Embryonic facial prominence (tissue), 1 donor: ENCODE data around the gene FOXI2.

Experiments
- DNase-seq: peaks from one replicate; pipeline ENCODE4 v3.0.0-alpha.2; 2016; ENCODE audit errors: extremely low spot score

The FOXI2 gene

GRCh38 chr10:127736915-127737562 lies at the start of gene FOXI2:
Gene FOXI2 (plus strand): TSS chr10:127737185. CDS start chr10:127737274, 89 bp downstream.
- DNase-seq, result no peak

DNA sequence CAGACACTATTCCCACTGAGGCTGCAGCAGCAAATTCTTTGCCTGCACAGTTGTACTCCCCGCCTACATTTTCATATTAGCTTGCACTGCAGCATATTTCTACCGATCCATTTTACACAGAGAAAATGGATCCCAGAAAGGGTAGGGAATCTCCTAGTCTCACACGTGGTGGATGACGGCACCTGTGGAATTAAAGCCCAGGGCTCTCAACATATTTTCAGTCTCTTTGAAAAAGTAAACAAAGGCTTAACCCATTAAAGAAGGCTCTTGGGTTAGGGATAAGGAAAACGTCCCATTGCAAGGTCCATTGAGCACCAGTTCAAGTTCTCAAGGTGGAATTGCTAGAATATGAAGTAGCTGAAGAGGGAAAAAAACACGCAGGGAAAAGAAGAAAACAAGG lies 49.4 kb upstream of the FOXI2 start:
- DNase-seq, result no peak

DNA sequence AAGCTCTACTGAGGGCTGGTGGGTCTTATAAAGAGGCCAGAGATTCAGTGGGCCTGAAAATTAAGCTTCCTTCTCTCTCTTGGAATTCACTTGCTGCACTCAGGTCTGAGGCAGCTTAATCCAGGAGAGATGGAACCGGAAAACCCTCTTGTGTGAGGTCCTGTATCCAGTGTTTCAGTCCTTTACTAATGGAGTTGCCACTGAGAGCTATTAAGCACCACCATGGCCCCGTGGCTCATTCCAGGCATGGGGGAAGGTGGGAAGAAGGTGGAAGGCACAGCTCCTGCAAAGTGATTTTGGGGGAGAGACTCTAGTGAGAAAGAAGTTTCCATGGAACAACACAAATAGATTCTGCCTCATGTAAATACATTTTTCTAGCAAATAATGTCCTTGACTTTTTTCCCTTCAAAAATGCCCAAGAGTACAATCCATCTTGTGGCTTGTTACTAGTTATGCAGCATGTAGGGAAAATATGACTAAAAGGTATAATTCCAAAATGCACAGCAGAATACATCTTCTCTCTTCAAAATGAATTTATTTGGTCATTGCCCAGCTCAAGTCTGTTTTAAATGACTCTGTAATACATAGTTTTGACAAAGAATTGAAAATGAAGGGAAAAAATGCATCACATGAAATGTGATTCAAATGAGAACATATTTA lies 46.7 kb upstream of the FOXI2 start:
- DNase-seq, result no peak

- no peak for DNase-seq
These were observed 42.3 kb upstream of the FOXI2 start for GRCh38 chr10:127694580-127695193.

DNA sequence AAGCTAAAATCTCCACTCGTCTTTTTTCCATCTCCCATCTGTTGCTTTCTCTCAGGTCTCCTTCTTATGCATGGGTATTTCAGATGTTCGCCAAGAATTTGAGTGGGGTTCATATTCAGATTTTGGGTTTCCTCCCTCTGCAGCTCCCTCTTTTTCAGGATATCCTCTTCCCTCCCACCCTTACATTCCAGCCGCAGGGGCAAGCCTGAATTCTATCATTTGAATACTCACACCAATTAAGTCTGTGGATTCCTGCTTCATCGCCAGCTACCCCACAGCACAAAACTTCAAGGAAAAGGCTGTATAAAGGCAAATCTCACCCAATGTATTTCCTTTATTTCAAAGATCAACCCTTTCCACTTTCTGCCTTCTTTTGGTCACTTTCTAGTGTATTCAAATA lies 41.6 kb upstream of the FOXI2 start:
- DNase-seq, result no peak

DNA sequence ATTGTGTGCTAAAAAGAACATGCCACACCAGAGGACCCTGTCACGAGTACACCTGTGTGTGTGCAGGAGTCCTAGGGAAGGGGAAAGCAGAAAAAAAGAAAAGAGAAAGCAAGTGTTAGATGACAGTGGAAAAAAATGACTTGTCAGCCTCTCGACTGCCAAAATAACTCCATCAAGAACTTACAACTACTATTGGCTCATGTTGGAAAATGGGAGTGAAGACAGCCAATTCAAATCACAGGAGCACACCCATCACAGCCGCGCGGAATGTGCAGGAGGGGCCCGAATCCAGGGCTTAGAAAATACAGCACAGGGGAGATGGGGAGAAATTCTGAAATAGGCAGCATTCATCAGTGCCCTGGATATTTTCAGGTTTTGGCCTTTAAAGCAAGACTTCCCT lies 38.1 kb upstream of the FOXI2 start:
- no peak for DNase-seq

- no peak for DNase-seq
These were observed 37.7 kb upstream of the FOXI2 start for GRCh38 chr10:127699311-127699710.

- DNase-seq, result no peak
These were observed 34.7 kb upstream of the FOXI2 start for GRCh38 chr10:127702271-127702670.

DNA sequence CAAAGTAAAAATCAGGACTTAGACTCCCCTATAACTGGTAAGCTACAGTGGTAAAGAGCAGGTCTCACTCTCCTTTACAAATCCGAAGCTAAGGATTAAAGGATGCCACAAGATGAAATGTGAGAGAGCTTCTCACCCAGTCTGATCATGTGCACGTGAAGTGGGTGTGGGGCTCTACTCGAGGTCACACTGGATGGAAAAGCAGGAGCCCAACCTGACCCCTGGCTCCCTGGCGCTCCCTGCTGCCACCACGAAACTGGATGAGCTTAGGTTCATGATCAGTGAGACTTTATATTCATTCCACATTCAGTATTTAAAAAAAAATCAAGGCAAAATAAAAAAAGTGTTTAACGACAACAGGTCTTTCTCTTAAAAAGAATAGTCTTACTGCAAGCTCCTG lies 21.7 kb upstream of the FOXI2 start:
- no peak for DNase-seq

DNA sequence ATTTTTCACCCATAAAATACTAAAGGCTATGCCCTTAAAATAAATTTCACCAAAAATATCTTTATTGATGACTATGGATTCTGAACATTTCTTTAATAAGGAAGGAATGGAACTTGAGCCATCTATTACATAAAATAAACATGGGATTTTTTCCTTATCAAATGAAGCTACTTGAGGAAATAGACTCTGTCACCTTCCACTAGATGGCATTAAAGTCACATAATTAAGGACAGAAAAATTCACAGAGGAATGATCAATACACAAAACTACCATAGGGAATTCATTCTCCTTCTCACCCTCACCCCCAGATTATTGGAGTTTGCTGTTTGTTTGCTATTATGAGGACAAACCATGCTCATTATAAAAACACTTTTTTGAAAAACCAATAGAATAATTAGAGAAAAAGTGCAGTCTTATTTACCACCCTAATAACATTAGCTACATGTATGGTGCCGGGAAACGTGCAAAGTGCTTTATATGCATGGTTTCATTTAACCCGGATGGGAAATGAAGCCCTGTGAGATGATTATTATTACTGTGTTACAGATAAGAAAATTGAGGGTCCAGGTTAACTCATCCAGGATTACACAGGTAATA lies 21.1 kb upstream of the FOXI2 start:
- DNase-seq, result no peak

DNA sequence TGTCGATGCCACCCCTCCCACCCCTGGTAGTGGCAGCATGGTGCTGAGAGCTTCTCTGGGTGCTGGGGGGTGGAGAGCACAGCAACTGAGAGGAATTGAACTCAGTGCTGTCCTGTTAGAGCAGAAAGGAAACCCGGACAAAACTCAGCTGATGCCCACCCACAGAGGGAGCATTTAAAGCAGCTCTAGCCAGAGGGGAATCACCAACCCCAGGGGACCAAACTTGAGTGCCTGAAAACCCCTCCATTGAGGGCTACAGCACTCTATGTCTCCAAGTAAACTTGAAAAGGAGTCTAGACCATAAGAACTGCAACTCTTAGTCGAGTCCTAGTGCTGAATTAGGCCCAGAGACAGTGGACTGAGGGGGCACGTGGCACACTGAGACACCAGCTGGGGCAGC lies 16.8 kb upstream of the FOXI2 start:
- DNase-seq, result no peak

DNA sequence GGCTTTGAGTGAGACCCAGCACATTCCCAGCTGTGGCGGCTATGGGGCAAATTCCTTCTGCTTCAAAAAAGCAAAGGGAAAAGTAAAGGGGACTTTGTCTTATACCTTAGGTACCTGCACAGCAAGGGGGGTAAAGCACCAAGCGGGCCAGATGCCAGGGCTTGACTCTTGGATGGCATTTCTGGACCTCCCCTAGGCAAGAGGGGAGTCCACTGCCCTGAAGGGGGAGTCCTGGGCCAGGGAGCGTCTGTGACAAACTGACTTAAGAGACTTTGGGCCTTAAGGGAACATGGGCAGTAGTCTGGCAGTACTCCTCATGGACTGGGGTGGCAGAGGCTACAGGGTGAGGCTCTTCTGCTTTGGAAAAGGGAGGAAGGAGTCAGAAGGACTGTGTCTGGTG lies 16.1 kb upstream of the FOXI2 start:
- DNase-seq, result no peak

DNA sequence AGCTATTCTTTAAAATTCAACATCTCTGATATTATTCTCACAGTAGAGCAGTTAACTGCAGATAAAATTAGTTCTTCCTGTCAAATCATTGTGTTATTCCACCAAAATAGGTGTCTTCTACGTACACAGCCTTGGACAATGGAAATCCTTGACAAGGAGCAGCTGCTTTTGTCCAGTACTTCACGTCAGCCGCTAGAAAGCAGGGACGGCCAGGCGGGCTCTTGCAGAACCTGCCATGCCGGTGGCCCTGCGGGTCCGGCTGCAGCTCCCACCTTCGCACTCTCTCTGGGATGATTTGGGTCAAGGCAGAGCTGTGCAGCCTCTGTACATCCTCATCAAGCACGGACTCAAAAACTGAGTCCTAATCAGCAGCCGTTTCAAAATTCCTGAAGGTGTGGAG lies 2.2 kb upstream of the FOXI2 start:
- no peak for DNase-seq

DNA sequence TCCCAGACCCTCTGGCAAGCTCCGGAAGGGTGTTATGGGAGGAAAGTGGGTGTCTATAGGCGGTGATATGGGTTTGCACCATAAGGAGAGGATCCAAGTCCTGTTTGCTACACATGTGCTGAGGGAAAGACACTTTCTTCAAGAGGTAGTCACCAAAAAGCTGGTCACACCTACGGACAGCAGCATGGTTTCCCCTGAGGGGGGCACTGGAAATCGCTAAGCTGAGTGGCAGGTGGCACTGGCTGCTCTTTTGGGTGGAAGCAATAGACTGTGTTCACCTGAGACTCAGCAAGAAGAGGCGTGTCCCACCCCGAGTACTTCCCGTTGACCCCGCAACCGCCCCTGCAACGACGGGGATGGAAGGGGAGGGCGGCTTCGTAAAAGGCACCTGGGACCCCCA lies 1.8 kb upstream of the FOXI2 start:
- DNase-seq, result no peak

GRCh38 chr10:127735723-127736221 lies 1.2 kb upstream of the FOXI2 start:
- DNase-seq, result no peak

- DNase-seq, result no peak
These were observed 617 bp upstream of the FOXI2 start for GRCh38 chr10:127736222-127736914.

DNA sequence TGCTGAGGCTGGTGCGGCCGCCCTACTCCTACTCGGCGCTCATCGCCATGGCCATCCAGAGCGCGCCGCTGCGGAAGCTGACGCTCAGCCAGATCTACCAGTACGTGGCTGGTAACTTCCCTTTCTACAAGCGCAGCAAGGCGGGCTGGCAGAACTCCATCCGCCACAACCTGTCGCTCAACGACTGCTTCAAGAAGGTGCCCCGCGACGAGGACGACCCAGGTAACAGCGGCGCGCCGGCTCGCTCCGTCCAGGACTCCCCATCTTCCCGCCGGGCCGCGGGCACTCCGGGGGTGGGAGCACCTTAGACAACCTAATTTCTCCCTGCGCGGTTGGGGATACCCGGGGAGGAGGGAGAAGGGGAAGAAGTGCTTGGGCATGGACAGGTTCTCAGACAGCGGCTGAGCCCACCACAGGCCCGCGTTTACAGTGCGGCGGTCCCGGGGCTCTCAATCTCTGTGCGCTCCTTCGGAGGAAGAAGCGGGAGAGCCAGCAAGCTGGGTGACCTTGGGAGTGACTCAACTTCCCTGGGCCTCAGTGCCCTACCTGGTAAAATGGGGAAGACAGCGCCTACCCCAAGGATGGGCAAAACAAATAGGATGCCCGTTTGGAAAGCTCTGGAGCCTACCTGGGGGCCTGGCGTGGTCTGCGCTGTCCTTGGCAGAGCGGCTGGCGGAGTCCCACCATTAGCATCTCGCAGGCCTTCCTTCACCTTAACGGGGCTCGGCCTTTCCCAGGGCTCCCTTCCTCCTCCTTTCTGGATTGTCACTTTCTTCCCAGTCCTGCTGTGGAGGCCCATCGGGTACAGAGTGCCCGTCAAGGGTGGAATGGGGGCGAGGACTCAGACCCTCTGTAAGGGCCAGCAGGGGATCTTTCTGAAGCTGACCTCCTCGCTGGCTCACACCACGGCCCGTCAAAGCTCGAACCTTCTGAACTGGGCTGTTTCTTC lies 852 bp downstream of the FOXI2 start:
- no peak for DNase-seq

DNA sequence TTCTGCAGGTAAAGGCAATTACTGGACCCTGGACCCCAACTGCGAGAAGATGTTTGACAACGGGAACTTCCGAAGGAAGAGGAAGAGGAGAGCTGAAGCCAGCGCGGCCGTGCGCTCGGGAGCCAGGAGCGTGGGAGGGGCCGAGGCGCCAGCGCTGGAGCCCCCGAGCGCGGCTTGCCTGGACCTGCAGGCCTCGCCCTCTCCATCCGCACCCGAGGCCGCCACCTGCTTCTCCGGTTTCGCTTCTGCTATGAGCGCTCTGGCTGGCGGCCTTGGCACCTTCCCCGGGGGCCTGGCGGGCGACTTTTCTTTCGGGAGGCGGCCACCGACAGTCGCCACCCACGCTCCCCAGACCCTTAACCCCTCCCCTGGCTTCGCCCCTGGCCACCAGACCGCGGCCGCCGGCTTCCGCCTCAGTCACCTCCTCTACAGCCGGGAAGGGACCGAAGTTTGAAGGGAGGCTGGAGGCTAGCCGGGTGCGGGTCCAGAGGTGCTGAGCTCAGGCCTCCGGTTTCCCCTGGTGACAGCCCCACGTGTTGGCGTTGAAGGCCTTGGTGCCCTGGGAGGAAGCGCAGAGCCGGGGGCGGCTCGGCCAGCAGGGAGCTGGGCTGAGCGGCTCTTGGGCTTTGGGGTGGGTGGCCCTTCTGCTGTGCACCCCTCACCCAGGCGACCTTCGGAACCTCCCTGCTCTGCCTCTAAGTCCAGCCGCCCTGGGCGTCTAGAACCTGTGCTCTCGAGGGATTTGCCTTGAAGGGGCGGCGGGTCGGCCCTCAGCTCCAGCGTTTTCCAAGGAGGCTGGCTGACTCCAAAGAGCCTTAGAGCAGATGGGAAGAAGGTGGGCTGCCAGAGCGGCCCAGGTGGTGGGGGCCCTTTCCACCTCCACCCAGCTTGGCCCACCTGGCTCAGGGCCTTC lies 1.8 kb downstream of the FOXI2 start:
- DNase-seq, result no peak

DNA sequence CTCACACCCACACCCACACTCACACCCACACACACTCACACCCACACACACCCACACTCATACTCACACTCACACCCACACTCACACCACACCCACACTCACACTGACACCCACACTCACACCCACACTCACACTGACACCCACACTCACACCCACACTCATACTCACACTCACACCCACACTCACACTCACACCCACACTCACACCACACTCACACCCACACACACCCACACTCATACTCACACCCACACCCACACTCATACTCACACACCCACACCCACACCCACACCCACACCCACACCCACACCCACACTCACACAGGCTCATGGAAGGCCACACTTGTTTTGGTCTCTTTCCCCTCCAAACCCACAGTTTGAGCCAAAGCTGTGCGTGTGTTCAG lies 2.9 kb downstream of the FOXI2 start:
- no peak for DNase-seq

GRCh38 chr10:127740596-127740995 lies 3.6 kb downstream of the FOXI2 start:
- no peak for DNase-seq
